Activated CD8-positive, alpha-beta memory T cell treated with anti-CD3 and anti-CD28 coated beads for 1 hour (primary cell): ENCODE data around the gene TDRD7.
"Not testable (repeated sequence)": the region's sequence is repeated elsewhere in the genome, so short reads cannot be mapped to it uniquely, and the experiment has no call there.

Experiments used
- DNase-seq, 2 donors: peaks; one replicate each; pipeline ENCODE4 v3.0.0-alpha.2; 2020; ENCODE audit warnings: low read depth in 1 of 2; ENCODE audit errors: extremely low read depth in 1 of 2

The TDRD7 gene

DNA sequence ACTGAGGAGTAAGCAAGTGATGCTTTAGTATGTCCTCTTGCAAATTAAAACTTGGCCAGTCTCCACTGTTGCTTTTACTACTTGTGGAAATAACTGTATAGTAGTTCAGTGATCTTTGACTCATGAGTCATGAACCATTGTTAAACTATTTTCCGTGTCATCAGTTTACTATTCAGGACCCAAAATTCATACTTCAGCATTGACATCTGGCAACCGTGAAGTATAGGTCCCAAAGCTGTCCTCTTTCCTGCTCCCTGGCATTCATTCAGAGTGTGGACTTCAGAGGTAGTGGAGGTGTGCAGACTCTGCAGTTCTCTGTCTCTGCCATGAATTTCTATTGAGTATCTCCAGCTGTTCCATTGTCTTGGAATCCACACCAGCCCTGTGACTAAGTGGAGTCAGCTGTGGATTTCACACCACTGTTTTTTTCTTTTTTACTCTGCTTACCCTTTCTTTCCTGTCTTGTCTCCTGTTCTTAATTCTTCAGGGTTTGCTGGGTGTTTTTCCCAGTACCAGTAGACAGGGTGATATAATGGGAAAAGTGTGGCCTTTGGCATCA, 7.5 kb downstream of the TDRD7 start:
- DNase-seq, result no peak

DNA sequence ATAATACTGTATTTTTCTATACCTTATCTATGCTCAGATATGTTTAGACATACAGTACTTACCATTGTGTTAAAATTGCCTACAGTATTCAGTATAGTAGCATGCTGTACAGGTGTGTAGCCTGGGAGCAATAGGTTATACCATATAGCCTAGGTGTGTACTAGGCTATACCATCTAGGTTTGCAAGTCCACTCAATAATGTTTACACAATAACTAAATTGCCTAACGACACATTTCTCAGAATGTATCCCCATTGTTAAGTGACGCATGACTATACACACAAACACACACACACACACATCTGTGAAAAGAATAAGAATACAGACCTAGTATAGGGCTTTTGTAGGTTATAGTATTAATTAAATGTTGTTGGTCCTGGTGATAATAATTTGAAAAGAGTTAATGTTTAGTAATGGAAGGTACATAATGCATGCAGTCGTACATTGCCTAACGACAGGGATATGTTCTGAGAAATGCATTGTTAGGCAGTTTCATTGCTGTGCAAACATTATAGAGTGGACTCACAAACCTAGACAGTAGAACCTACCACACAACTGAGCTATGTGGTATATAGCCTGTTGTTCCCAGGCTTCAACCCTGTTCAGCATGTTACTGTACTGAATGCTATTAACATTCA, 13.6 kb downstream of the TDRD7 start:
- no peak for DNase-seq

DNA sequence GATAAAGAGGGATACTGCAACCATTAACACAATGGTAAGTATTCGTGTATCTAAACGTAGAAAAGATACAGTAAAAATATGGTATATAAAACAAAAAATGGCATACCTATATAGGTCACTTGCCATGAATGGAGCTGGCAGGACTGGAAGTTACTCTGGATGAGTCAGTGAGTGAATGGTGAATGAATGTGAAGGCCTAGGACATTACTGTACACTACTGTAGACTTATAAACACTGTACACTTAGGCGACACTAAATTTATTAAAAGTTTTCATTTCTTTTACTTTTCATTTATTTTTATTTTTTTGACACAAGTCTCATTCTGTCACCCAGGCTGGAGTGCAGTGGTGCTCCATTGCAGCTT, 14.1 kb downstream of the TDRD7 start:
- no peak for DNase-seq

- no peak for DNase-seq
These were observed 16.0 kb downstream of the TDRD7 start for GRCh38 chr9:97427885-97428284.

- no peak for DNase-seq
These were observed 18.6 kb downstream of the TDRD7 start for GRCh38 chr9:97430316-97431043.

GRCh38 chr9:97431044-97431441, 19.1 kb downstream of the TDRD7 start:
- DNase-seq, result no peak

GRCh38 chr9:97431549-97432143, 19.8 kb downstream of the TDRD7 start:
- no peak for DNase-seq

- no peak for DNase-seq
These were observed 25.2 kb downstream of the TDRD7 start for GRCh38 chr9:97437051-97437600.

DNA sequence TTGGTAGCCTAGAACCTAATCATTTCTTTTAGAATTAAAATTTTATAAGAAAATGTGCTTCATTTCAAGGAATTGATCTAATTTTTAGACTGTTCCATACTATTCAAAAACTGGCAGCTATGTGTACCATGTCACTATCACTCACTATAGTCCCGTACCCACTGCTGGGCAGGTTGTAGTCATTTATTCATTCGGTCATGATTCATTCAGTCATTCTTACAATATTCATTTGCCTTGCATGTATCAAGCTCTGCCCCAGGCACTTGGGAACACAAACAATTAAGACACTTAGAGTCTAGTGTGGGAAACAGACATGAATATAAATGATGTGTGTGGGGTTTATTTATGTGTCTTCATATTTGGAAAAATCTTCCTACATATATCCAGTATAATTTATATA, 26.4 kb downstream of the TDRD7 start:
- no peak for DNase-seq

DNA sequence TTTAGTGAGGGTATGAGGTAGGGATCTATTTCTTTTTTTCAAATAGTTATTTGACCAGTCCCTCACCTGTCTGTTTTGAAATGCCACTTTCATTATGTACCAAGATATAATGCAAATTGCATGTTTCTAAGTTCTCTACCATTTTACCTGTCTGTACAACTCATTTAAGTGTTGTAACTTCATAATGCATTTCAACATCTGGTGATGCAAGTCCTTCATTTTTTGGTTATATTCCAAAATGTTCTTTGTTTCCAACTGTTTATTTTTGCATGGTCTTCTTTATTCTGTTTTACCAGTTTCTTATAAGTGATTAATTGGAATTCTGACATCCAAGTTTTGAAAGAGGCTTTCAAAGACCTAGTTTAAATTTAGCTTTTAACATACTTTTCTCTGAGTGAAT, 26.8 kb downstream of the TDRD7 start:
- DNase-seq, result no peak

DNA sequence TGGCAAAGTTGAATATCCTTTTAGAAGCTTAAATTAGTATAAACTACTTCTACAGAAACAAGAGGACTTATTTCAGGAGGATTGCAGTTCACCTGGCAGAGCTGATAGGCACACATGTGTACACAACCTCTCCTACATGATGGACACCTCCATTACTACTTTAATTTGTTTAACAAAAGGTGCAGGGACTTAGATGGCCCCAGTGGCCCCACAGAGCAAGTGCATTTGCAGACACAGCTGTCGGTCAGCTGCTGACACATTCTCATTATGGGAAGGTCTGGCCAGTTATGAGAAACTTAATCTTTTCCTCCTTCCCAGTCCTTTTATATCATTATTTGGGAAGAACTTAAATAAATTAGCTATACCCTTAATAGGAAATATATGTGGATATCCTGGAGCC, 28.3 kb downstream of the TDRD7 start:
- no peak for DNase-seq

DNA sequence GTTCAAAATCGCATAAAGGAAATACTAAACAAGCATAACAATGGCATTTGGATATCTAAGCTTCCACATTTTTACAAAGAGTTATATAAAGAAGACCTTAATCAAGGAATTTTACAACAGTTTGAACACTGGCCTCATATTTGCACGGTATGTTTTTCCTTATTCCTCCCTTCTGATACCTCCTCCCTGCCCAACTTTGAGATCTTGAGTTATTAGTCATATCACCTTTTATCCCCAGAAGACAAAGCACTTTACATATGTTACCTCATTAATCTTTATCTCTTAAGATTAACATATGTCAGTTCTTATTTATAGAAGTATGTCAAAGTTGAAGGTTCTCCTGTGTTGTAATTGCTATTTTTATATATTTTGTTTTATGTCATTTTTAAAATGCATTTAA, 29.8 kb downstream of the TDRD7 start:
- DNase-seq, result no peak

- no peak for DNase-seq
These were observed 33.3 kb downstream of the TDRD7 start for GRCh38 chr9:97445119-97445701.

DNA sequence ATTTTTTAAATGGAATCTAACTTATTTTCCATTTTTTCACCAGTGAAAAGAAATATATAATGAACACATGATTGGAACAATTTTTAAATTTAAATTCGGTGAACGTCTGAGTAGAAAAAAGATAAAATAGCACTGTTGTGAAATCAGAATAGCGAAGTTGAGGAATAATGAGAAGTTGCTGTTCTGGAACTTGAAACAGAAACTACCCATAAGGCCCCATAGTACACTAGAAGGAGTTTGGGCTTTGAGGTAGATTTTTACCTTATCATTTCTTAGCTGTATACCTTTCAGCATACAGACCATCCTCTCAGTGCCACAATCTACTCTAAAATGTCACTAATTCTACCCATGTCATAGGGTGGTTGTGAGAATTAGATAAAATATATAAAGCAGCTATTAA, 35.1 kb downstream of the TDRD7 start:
- no peak for DNase-seq

DNA sequence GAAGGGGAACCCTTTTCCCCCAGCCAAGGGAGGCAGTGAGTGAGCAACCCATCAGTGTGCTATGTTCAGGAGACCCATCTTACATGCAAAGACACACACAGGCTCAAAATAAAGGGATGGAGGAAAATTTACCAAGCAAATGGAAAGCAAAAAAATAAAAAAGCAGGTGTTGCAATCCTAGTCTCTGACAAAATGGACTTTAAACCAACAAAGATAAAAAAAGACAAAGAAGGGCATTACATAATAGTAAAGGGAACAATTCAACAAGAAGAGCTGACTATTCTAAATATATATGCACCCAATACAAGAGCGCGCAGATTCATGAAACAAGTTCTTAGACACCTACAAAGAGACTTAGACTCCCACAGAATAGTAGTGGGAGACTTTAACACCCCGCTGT, 41.7 kb downstream of the TDRD7 start:
- DNase-seq, result not testable (repeated sequence)

- not testable (repeated sequence) for DNase-seq
These were observed 44.9 kb downstream of the TDRD7 start for GRCh38 chr9:97456841-97457240.

DNA sequence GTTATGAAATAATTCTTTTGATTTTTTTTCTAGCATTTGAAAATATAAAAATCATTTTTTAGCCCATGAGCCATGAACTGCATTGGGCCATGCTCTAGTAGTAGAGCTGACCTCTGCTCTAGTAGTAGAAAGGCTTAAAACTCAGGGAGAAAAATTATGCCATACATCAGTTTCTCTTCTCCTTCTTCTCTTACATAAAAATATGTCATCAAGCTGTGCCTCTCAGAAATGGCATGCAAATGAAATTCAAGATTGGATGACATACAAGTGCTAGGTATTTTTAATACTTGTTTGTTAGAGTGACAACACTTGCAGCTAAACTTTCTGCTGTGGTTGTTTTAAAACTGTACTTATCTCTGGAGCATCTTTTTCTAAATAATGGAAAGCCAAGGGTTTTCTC, 47.4 kb downstream of the TDRD7 start:
- no peak for DNase-seq

- no peak for DNase-seq
These were observed 50.3 kb downstream of the TDRD7 start for GRCh38 chr9:97462159-97462558.

GRCh38 chr9:97462914-97463313, 51.0 kb downstream of the TDRD7 start:
- no peak for DNase-seq

- DNase-seq, result no peak
These were observed 57.0 kb downstream of the TDRD7 start for GRCh38 chr9:97468658-97469448.

DNA sequence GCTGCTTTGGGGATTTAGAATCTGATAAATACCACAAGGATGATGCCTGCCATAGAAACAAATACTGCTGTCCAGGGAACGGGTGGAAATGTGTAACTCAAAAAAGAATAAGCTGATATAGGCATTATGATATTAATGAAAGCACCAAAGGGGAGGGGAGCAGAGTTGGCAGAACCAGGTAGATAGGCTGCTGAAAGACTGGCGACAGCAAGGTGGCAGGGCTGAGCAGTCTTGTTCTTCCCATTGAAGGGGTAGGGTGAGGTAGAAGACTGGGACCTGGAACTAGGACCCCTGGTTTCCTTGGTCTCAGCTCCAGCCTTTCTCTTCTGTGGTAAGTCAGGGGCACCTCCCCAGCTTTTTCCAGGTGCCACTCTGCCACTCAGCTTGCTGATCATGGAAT, 58.2 kb downstream of the TDRD7 start:
- no peak for DNase-seq
